Measurements from ENCODE around the gene ST7L.
"Not testable (repeated sequence)": the region's sequence is repeated elsewhere in the genome, so short reads cannot be mapped to it uniquely, and the experiment has no call there.

ST7L gene

GRCh38 chr1:112492076-112492475 lies 126.9 kb downstream of the ST7L start:
- no peak for DNase-seq (ENCODE audit: low read depth)

DNA sequence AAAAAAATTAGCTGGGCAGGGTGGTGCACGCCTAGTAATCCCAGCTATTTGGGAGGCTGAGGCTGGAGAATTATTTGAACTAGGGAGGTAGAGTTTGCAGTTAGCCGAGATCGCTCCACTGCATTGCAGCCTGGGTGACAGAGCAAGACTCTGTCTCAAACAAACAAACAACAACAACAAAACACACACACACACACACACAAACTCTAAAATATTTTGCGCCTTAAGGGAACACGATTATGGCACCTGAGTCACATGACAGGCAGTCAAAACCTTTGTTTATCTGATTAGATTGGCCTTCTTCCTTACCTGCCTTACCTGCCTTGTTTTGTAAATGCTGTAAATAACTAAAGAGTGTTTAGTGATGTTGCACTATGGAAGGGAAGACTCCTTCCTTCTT lies 130.8 kb downstream of the ST7L start:
- no peak for DNase-seq (ENCODE audit: low read depth)

DNA sequence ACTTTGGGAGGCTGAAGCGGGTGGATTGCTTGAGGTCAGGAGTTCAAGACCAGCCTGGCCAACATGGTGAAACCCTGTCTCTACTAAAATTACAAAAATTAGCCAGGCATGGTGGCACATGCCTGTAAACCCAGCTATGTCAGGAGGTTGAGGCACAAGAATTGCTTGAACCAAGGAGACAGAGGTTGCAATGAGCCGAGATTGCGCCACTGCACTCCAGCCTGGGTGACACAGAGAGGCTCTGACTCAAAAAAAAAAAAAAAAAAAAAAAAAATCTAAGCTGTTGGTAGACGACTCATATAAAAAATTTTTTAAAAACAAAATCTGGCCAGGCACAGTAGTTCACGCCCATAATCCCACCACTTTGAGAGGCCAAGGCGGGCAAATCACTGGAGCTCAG lies 131.3 kb downstream of the ST7L start:
- DNase-seq (ENCODE audit: low read depth): not testable (repeated sequence)

DNA sequence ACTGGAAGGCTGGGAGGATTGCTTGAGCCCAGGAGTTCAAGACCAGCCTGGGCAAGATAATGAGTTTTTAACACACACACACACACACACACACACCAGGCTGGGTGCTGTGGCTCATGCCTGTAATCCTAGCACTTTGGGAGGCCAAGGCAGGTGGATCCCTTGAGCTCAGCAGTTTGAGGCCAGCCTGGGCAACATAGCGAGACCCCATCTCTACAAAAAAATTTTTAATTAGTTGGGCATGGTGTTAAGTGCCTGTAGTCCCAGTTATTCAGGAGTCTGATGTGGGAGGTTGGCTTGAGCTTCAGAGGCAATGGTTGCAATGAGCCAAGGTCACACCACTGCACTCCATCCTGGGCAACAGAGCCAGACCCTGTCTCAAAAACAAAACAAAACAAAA lies 132.9 kb downstream of the ST7L start:
- not testable (repeated sequence) for DNase-seq (ENCODE audit: low read depth)

GRCh38 chr1:112478314-112478713 lies 140.6 kb downstream of the ST7L start:
- DNase-seq (ENCODE audit: low read depth): no peak

GRCh38 chr1:112477550-112477949 lies 141.4 kb downstream of the ST7L start:
- DNase-seq (ENCODE audit: low read depth): no peak
